H9 (cell line): ENCODE results near the gene HAO1. TPM values are rescaled to one million over a fixed set of nuclear protein-coding genes. Genes with fewer than 3 reads are reported as not detected.

Source experiments
- DNase-seq: peaks from one replicate; pipeline ENCODE4 v3.0.0-alpha.2; 2017
- H2AFZ ChIP-seq: one replicate; pipeline ENCODE4 v1.6.1; 2013; ENCODE audit warnings: mild to moderate bottlenecking, low read length, control low read depth, moderate library complexity
- H2AK5ac ChIP-seq: 2 replicates; pipeline ENCODE4 v1.6.1; 2013; ENCODE audit warnings: low read length, control low read depth, mixed read lengths; ENCODE audit not compliant: insufficient read length
- H2BK120ac ChIP-seq: one replicate; pipeline ENCODE4 v1.6.1; 2013; ENCODE audit warnings: low read depth, mild to moderate bottlenecking, low read length, control low read depth, inconsistent platforms; ENCODE audit not compliant: poor library complexity, severe bottlenecking
- H2BK12ac ChIP-seq: 2 replicates; pipeline ENCODE4 v1.6.1; 2013; ENCODE audit warnings: low read length, control low read depth, mixed read lengths, low read depth; ENCODE audit not compliant: insufficient read length
- H2BK15ac ChIP-seq: 2 replicates; pipeline ENCODE4 v1.6.1; 2013; ENCODE audit warnings: low read depth, low read length, control low read depth
- H2BK20ac ChIP-seq: one replicate; pipeline ENCODE4 v1.6.1; 2013; ENCODE audit warnings: low read depth, mild to moderate bottlenecking, low read length, control low read depth, inconsistent platforms; ENCODE audit not compliant: poor library complexity, severe bottlenecking
- H2BK5ac ChIP-seq: 2 replicates; pipeline ENCODE4 v1.6.1; 2013; ENCODE audit warnings: low read length, control low read depth, mixed read lengths; ENCODE audit not compliant: insufficient read length
- H3K14ac ChIP-seq: 2 replicates; pipeline ENCODE4 v1.6.1; 2013; ENCODE audit warnings: low read length, control low read depth; ENCODE audit not compliant: insufficient read depth
- H3K18ac ChIP-seq: 2 replicates; pipeline ENCODE4 v1.6.1; 2013; ENCODE audit warnings: low read depth, mild to moderate bottlenecking, mixed read lengths, low read length, control low read depth; ENCODE audit not compliant: insufficient read length
- H3K23ac ChIP-seq: 2 replicates; pipeline ENCODE4 v1.6.1; 2013; ENCODE audit warnings: low read length, control low read depth, mixed read lengths, low read depth; ENCODE audit not compliant: insufficient read length
- H3K23me2 ChIP-seq: 2 replicates; pipeline ENCODE4 v1.6.1; 2013; ENCODE audit warnings: low read depth, mild to moderate bottlenecking, mixed read lengths, low read length, control low read depth; ENCODE audit not compliant: insufficient read length, poor library complexity, severe bottlenecking
- H3K27ac ChIP-seq: 2 replicates; pipeline ENCODE4 v1.5.1; 2013; ENCODE audit warnings: low read length, control low read depth, mixed read lengths, low read depth; ENCODE audit not compliant: insufficient read length
- H3K27me3 ChIP-seq: 2 replicates; pipeline ENCODE4 v1.6.1; 2013; ENCODE audit warnings: low read length, control low read depth, inconsistent platforms; ENCODE audit not compliant: insufficient read depth
- H3K4ac ChIP-seq: 2 replicates; pipeline ENCODE4 v1.6.1; 2013; ENCODE audit warnings: low read depth, mild to moderate bottlenecking, control low read depth, inconsistent platforms, low read length, moderate library complexity
- H3K4me1 ChIP-seq: 2 replicates; pipeline ENCODE4 v1.6.1; 2013; ENCODE audit warnings: low read length, control low read depth, inconsistent platforms; ENCODE audit not compliant: insufficient read depth
- H3K4me2 ChIP-seq: 2 replicates; pipeline ENCODE4 v1.6.1; 2013; ENCODE audit warnings: low read length, control low read depth, mixed read lengths; ENCODE audit not compliant: insufficient read length, insufficient read depth
- H3K56ac ChIP-seq: 2 replicates; pipeline ENCODE4 v1.6.1; 2013; ENCODE audit warnings: low read depth, mild to moderate bottlenecking, mixed read lengths, low read length, control low read depth; ENCODE audit not compliant: insufficient read length
- H3K79me1 ChIP-seq: 2 replicates; pipeline ENCODE4 v1.6.1; 2013; ENCODE audit warnings: low read depth, mild to moderate bottlenecking, moderate library complexity, low read length, control low read depth, inconsistent platforms; ENCODE audit not compliant: insufficient read depth, poor library complexity, severe bottlenecking
- H3K79me2 ChIP-seq: 2 replicates; pipeline ENCODE4 v1.6.1; 2013; ENCODE audit warnings: low read length, control low read depth, inconsistent platforms; ENCODE audit not compliant: insufficient read depth
- H3K9ac ChIP-seq: 2 replicates; pipeline ENCODE4 v1.6.1; 2013; ENCODE audit warnings: low read length, control low read depth, mixed read lengths; ENCODE audit not compliant: insufficient read length; ENCODE audit errors: extremely low read depth
- H3K9me3 ChIP-seq: one replicate; pipeline ENCODE4 v1.6.1; 2013; ENCODE audit warnings: low read depth, low read length, inconsistent platforms; ENCODE audit not compliant: control insufficient read depth
- H3T11ph ChIP-seq: one replicate; pipeline ENCODE4 v1.6.1; 2013; ENCODE audit warnings: mild to moderate bottlenecking, low read length, control low read depth, inconsistent platforms
- H4K20me1 ChIP-seq: one replicate; pipeline ENCODE4 v1.6.1; 2013; ENCODE audit not compliant: control insufficient read depth, insufficient read length, insufficient read depth
- H4K5ac ChIP-seq: 2 replicates; pipeline ENCODE4 v1.6.1; 2013; ENCODE audit warnings: low read depth, mild to moderate bottlenecking, mixed read lengths, low read length, control low read depth; ENCODE audit not compliant: insufficient read length
- H4K8ac ChIP-seq: replicated peaks from 2 replicates; pipeline ENCODE4 v1.6.1; 2013; ENCODE audit warnings: low read length, control low read depth, mixed read lengths, low read depth; ENCODE audit not compliant: insufficient read length
- H4K91ac ChIP-seq: 2 replicates; pipeline ENCODE4 v1.6.1; 2013; ENCODE audit warnings: low read depth, mild to moderate bottlenecking, moderate library complexity, mixed read lengths, low read length, control low read depth; ENCODE audit not compliant: insufficient read length
- H3K27ac Mint-ChIP-seq, 3 experiments: 2 replicates in 2 of 3; 3 replicates in 1 of 3; pipeline ENCODE4 v1.8.0; 2020 to 2021; ENCODE audit warnings: mixed read lengths in 3 of 3, mild to moderate bottlenecking in 1 of 3, moderate library complexity in 1 of 3
- H3K27me3 Mint-ChIP-seq: 2 replicates; pipeline ENCODE4 v1.8.0; 2021; ENCODE audit warnings: low read depth, mild to moderate bottlenecking, moderate library complexity, mixed read lengths
- H3K36me3 Mint-ChIP-seq, 3 experiments: 2 replicates in 2 of 3; 3 replicates in 1 of 3; pipeline ENCODE4 v1.8.0; 2020 to 2021; ENCODE audit warnings: low read depth in 3 of 3, mixed read lengths in 3 of 3; ENCODE audit not compliant: insufficient read depth in 1 of 3
- H3K4me1 Mint-ChIP-seq, 2 experiments: 2 replicates each; pipeline ENCODE4 v1.8.0; 2020; ENCODE audit warnings: mixed read lengths in 2 of 2
- H3K4me3 Mint-ChIP-seq, 2 experiments: 2 replicates in 1 of 2; 3 replicates in 1 of 2; pipeline ENCODE4 v1.8.0; 2020 to 2021; ENCODE audit warnings: mild to moderate bottlenecking in 2 of 2, mixed read lengths in 2 of 2, moderate library complexity in 1 of 2
- H3K9me3 Mint-ChIP-seq, 2 experiments: 2 replicates in 1 of 2; 3 replicates in 1 of 2; pipeline ENCODE4 v1.8.0; 2020; ENCODE audit warnings: mild to moderate bottlenecking in 2 of 2, mixed read lengths in 2 of 2, moderate library complexity in 1 of 2
- WGBS: extraction: QIAGEN DNeasy Blood & Tissue Kit; methylation state at CpG from one replicate; pipeline ENCODE4 v1.1.7; 2013; ENCODE audit warnings: missing lambda C conversion rate, low lambda C conversion rate, mixed read lengths; ENCODE audit not compliant: insufficient read length; ENCODE audit errors: extremely low coverage; 5-methylcytosine and 5-hydroxymethylcytosine counted together
- total RNA-seq: library from RNA; stranded (reverse); gene quantifications from 2 replicates; pipeline ENCODE4 v1.2.1, GENCODE V29; 2021
- TF ChIP-seq, protein P1 (sequence below): fragments of 200-600 bp; sonication (generic); conservative IDR thresholded peaks from 3 replicates; pipeline ENCODE4 v1.8.0; 2021; ENCODE audit warnings: antibody characterized with exemption, mild to moderate bottlenecking

HAO1 gene
- total RNA-seq, 1 experiment from 2014 or later: not detected

DNA sequence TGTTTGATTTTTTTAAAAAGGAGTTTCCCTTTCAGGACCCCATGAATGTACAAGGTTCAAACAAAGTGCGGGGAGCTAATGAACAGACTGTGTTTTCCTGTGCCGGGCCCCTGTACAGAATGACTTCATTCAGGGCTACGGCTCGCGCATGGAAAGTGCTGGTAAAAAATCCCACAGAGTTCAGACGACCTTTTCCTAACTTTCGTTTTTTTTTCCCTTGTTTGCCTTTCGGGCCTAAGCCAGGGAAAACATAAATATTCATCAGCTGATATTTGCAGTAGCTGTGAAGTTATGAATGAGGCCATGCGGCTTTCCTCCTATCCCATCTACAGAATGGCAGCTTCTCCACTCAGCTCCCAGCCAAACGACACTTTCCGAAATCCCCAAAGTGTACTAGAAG lies 74.0 kb downstream of the HAO1 start:
- Histone ChIP-seq H3K4me2 (no peak overlapping the region), H3K79me2 (no peaks in the 10 kb centered on the region), H3K23me2 (no peaks in the 10 kb centered on the region), H3K23ac (no peak overlapping the region), H2AFZ (no peak overlapping the region), H2BK120ac (no peak overlapping the region), H2BK15ac (no peak overlapping the region), H4K91ac (no peak overlapping the region), H2BK5ac (no peak overlapping the region), H3K9me3 (no peaks in the 10 kb centered on the region), H4K8ac (no peak overlapping the region), H2BK12ac (no peak overlapping the region), H3K18ac (no peak overlapping the region), H3K56ac (no peak overlapping the region), H3K79me1 (no peaks in the 10 kb centered on the region), H3K14ac (no peak overlapping the region), H3T11ph (no peak overlapping the region), H4K5ac (no peak overlapping the region), H4K20me1 (no peaks in the 10 kb centered on the region), H3K27me3 (no peaks in the 10 kb centered on the region), H2BK20ac (no peak overlapping the region), H2AK5ac (no peak overlapping the region), H3K9ac (no peak overlapping the region), H3K4me1 (no peaks in the 10 kb centered on the region), H3K4ac (no peak overlapping the region), H3K27ac (no peak overlapping the region)
- DNase-seq: no peak
- no peaks in the 10 kb centered on the region for H3K27me3 Mint-ChIP-seq
- no peaks in the 10 kb centered on the region for H3K4me1 Mint-ChIP-seq
- no peaks in the 10 kb centered on the region; a peak in 1 of 5 replicates for H3K9me3 Mint-ChIP-seq
- no peak overlapping the region for H3K27ac Mint-ChIP-seq
- no peak overlapping the region for H3K4me3 Mint-ChIP-seq
- no CpG with 5 or more reads among the region's 11 CpGs for WGBS
- H3K36me3 Mint-ChIP-seq: no peaks in the 10 kb centered on the region
- TF ChIP-seq, protein P1, sequence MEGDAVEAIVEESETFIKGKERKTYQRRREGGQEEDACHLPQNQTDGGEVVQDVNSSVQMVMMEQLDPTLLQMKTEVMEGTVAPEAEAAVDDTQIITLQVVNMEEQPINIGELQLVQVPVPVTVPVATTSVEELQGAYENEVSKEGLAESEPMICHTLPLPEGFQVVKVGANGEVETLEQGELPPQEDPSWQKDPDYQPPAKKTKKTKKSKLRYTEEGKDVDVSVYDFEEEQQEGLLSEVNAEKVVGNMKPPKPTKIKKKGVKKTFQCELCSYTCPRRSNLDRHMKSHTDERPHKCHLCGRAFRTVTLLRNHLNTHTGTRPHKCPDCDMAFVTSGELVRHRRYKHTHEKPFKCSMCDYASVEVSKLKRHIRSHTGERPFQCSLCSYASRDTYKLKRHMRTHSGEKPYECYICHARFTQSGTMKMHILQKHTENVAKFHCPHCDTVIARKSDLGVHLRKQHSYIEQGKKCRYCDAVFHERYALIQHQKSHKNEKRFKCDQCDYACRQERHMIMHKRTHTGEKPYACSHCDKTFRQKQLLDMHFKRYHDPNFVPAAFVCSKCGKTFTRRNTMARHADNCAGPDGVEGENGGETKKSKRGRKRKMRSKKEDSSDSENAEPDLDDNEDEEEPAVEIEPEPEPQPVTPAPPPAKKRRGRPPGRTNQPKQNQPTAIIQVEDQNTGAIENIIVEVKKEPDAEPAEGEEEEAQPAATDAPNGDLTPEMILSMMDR: no peak
